ENCODE data around the gene NPAS2. TPM values are rescaled to one million over a fixed set of nuclear protein-coding genes. Genes with fewer than 3 reads are reported as not detected.

The NPAS2 gene
- total RNA-seq, 1 donor, result 8.7 TPM

DNA sequence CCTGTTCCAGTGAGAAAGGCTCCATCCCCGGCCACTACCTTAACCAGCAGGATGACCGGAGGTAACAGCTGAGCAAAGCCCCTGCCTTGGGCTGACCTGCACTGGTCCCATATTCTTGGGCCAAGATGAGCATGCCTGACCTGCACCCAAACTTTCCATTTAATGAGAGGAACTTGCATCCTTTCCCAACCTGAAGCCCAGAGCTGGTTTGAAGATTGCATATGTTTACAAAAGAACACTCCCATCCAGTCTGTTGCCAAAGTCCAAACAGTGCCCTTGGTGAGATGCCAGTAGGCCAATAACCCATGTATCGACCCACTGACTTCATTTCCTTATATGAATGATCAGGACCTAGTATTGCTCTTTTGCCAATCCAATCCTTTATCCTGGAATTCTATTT lies 5.5 kb upstream of the NPAS2 start:
- no peak for TF ChIP-seq CTCF (IDR thresholded peaks at IDR 0.05; ENCODE audit: extremely low read depth, low read depth, low read length)
- H3K27me3 ChIP-seq (ENCODE audit: insufficient read depth, low read length), result peaks cover 5% of the 10 kb centered on the region
- no peak overlapping the region for H3K27ac ChIP-seq (ENCODE audit: low read depth, low read length)
- H3K4me1 ChIP-seq (ENCODE audit: insufficient read depth, low read length), result peaks cover 11% of the 10 kb centered on the region
- H4K20me1 ChIP-seq (ENCODE audit: insufficient read depth, low read length), result no peaks in the 10 kb centered on the region
- H2AFZ ChIP-seq (ENCODE audit: low read length), result no peak overlapping the region
- no peak for DNase-seq (ENCODE audit: insufficient read length, low spot score, missing footprints)
- H3K4me2 ChIP-seq (ENCODE audit: insufficient read depth, low read length), result no peak overlapping the region
- no peaks in the 10 kb centered on the region for H3K79me2 ChIP-seq (ENCODE audit: insufficient read depth, low read length)
- H3K4me3 ChIP-seq (ENCODE audit: insufficient read depth, low read length), result no peak overlapping the region
- no peaks in the 10 kb centered on the region for H3K9me3 ChIP-seq (ENCODE audit: low read depth, low read length)
- no peaks in the 10 kb centered on the region for H3K36me3 ChIP-seq (ENCODE audit: insufficient read depth, low read length)

DNA sequence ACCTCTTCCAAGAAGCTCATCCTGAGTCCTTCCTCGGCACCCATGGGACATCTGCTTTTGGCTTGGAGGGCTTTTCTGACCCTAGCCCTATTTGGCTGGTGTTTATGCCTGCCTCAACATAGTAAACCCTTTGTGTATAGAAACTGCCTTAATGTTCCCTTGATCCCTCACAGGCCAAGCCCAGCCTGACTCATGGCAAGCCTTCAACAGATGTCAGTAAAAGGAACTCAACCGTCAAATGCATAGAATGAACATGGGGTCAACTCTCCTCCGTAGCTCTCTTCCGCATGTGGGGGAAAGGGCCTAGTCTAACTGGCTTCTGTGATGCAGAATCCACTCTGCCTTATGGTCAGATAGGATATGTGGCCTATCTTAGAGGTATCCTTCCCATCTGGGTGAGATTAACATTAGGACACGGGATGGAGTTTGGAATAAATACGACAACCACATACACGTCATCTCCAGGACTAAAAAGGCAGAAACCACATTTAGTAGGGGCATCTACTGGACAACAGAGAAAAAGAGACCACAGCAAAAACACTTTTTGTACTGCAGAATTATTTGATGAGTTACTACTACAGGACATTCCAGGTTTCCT lies 2.5 kb upstream of the NPAS2 start:
- H3K27ac ChIP-seq (ENCODE audit: low read depth, low read length), result no peak overlapping the region
- H3K4me2 ChIP-seq (ENCODE audit: insufficient read depth, low read length), result no peak overlapping the region
- DNase-seq (ENCODE audit: insufficient read length, low spot score, missing footprints), result no peak
- H3K36me3 ChIP-seq (ENCODE audit: insufficient read depth, low read length), result no peaks in the 10 kb centered on the region
- H3K27me3 ChIP-seq (ENCODE audit: insufficient read depth, low read length), result peaks cover 15% of the 10 kb centered on the region
- H4K20me1 ChIP-seq (ENCODE audit: insufficient read depth, low read length), result no peaks in the 10 kb centered on the region
- H3K79me2 ChIP-seq (ENCODE audit: insufficient read depth, low read length), result peaks cover 6% of the 10 kb centered on the region
- H3K4me3 ChIP-seq (ENCODE audit: insufficient read depth, low read length), result no peak overlapping the region
- H3K9me3 ChIP-seq (ENCODE audit: low read depth, low read length), result no peaks in the 10 kb centered on the region
- no peak for TF ChIP-seq CTCF (IDR thresholded peaks at IDR 0.05; ENCODE audit: extremely low read depth, low read depth, low read length)
- H3K4me1 ChIP-seq (ENCODE audit: insufficient read depth, low read length), result peaks cover 19% of the 10 kb centered on the region
- H2AFZ ChIP-seq (ENCODE audit: low read length), result no peak overlapping the region

- no peak overlapping the region for H3K27ac ChIP-seq (ENCODE audit: low read depth, low read length)
- H3K4me2 ChIP-seq (ENCODE audit: insufficient read depth, low read length), result peak overlapping the region; percentile 87
- H4K20me1 ChIP-seq (ENCODE audit: insufficient read depth, low read length), result no peaks in the 10 kb centered on the region
- peak; percentile 87 for DNase-seq (ENCODE audit: insufficient read length, low spot score, missing footprints)
- H2AFZ ChIP-seq (ENCODE audit: low read length), result peak overlapping the region; percentile 85
- peaks cover 8% of the 10 kb centered on the region for H3K79me2 ChIP-seq (ENCODE audit: insufficient read depth, low read length)
- H3K4me3 ChIP-seq (ENCODE audit: insufficient read depth, low read length), result peak overlapping the region; percentile 76
- no peaks in the 10 kb centered on the region for H3K36me3 ChIP-seq (ENCODE audit: insufficient read depth, low read length)
- H3K9me3 ChIP-seq (ENCODE audit: low read depth, low read length), result no peaks in the 10 kb centered on the region
- peaks cover 15% of the 10 kb centered on the region for H3K27me3 ChIP-seq (ENCODE audit: insufficient read depth, low read length)
- peaks cover 19% of the 10 kb centered on the region for H3K4me1 ChIP-seq (ENCODE audit: insufficient read depth, low read length)
- no peak for TF ChIP-seq CTCF (IDR thresholded peaks at IDR 0.05; ENCODE audit: extremely low read depth, low read depth, low read length)
These were observed 1.8 kb upstream of the NPAS2 start for GRCh38 chr2:100818003-100818605.

DNA sequence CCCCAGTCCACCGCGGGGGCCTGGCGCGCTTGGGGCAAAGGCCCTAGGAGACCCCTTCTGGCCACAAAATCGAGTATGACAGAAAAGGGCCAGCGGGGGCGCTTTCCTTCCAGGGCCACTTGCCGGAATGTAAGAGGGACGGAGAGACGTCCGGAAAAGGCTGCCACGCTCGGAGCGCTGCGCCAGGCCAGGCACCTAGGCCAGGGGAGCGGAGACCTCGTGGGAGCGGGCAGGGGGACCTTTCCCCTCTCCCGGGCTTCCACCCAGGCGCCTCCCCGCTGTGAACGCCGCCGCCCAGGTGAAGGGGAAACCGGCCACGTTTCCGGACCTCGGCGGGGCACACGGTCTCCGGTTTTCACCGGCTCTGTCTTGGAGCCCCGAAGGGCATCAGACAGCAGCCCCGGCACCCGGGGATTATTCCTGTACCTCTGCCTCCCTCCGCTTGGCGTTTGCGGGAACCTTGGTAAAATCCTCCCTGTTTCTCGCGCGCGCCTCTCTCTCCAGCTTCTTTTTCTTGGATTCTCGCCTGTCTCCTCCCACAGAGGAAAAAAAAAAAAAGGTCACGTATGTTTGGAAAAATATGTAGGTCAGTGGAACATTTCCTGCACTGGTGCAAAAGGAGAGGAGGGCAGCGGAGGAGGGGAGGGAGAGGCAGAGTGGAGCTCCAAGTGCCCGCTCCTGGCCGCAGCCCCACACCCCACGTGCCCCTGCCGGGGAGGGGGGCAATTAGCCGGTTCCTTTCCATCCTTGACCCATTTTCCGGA lies 1.2 kb upstream of the NPAS2 start:
- peaks cover 15% of the 10 kb centered on the region for H3K4me1 ChIP-seq (ENCODE audit: insufficient read depth, low read length)
- TF ChIP-seq CTCF (IDR thresholded peaks at IDR 0.05; ENCODE audit: extremely low read depth, low read depth, low read length), result peak; percentile 35
- DNase-seq (ENCODE audit: insufficient read length, low spot score, missing footprints), result peak; percentile 96

More for the DNA sequence above, 1.2 kb upstream of the NPAS2 start:
- peaks cover 15% of the 10 kb centered on the region for H3K27me3 ChIP-seq (ENCODE audit: insufficient read depth, low read length)
- peaks cover 12% of the 10 kb centered on the region for H3K79me2 ChIP-seq (ENCODE audit: insufficient read depth, low read length)
- H2AFZ ChIP-seq (ENCODE audit: low read length), result peak overlapping the region; percentile 85
- H3K36me3 ChIP-seq (ENCODE audit: insufficient read depth, low read length), result no peaks in the 10 kb centered on the region
- no peaks in the 10 kb centered on the region for H4K20me1 ChIP-seq (ENCODE audit: insufficient read depth, low read length)
- peak overlapping the region; percentile 63 for H3K27ac ChIP-seq (ENCODE audit: low read depth, low read length)
- peak overlapping the region; percentile 76 for H3K4me3 ChIP-seq (ENCODE audit: insufficient read depth, low read length)
- peak overlapping the region; percentile 87 for H3K4me2 ChIP-seq (ENCODE audit: insufficient read depth, low read length)
- H3K9me3 ChIP-seq (ENCODE audit: low read depth, low read length), result no peaks in the 10 kb centered on the region

Measured in osteoblast (primary cell).